Islet precursor cell (in vitro differentiated cells): ENCODE measurements around the gene KPNB1.

Experiments
- DNase-seq: peaks from one replicate; pipeline ENCODE4 v3.0.0-alpha.2; 2018

The KPNB1 gene

GRCh38 chr17:47733047-47733673 lies 83.4 kb downstream of the KPNB1 start, which contains the start of gene TBX21:
Gene TBX21, plus strand, starts transcription at chr17:47733236. Its CDS starts 219 bp downstream, at chr17:47733455.
- peak; percentile 93 for DNase-seq

GRCh38 chr17:47733674-47734410 lies 84.1 kb downstream of the KPNB1 start:
- DNase-seq, result peak; percentile 64

- DNase-seq, result no peak
These were observed 85.4 kb downstream of the KPNB1 start for GRCh38 chr17:47735139-47735464.
